Body of pancreas (tissue), 4 donors: ENCODE results near the gene TFCP2L1.

Experiments used
- POLR2A ChIP-seq, 3 donors: fragments of 450-650 bp; IDR thresholded peaks; one replicate each; pipeline ENCODE4 v1.6.1; 2016; ENCODE audit warnings: antibody characterized with exemption in 3 of 3, mild to moderate bottlenecking in 2 of 3
- TF ChIP-seq, protein P1 (sequence below), 7 experiments: fragments of 450-650 bp in 4 of 7; fragments of 200-600 bp in 3 of 7; sonication (generic) in 3 of 7; IDR thresholded peaks; one replicate each; pipeline ENCODE4 v1.5.1; 2016 to 2019; ENCODE audit warnings: antibody characterized with exemption in 7 of 7

DNA sequence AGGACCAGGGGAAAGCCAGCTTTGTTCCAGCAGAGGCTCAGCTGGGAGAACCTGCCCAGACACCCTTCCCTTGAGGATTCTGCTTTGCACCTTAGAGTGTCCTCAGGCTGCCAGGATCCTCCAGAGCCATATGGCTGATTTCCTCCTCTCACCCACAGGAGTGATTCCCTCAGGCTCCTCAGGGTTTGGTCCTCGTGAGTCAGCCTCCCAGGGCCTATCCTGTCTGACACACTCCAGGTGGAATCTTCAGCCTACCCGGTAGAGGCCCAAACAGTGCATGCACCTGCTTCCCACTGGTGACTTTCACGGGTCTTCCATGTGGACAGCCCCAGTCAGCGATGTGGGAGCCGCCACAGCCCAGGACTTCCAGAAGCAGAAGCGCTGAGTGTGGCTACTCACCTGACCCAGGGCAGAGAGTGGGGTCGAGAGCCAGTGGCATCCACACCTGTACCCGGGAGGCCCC, 73.3 kb downstream of the TFCP2L1 start:
- TF ChIP-seq, protein P1, sequence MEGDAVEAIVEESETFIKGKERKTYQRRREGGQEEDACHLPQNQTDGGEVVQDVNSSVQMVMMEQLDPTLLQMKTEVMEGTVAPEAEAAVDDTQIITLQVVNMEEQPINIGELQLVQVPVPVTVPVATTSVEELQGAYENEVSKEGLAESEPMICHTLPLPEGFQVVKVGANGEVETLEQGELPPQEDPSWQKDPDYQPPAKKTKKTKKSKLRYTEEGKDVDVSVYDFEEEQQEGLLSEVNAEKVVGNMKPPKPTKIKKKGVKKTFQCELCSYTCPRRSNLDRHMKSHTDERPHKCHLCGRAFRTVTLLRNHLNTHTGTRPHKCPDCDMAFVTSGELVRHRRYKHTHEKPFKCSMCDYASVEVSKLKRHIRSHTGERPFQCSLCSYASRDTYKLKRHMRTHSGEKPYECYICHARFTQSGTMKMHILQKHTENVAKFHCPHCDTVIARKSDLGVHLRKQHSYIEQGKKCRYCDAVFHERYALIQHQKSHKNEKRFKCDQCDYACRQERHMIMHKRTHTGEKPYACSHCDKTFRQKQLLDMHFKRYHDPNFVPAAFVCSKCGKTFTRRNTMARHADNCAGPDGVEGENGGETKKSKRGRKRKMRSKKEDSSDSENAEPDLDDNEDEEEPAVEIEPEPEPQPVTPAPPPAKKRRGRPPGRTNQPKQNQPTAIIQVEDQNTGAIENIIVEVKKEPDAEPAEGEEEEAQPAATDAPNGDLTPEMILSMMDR (IDR thresholded peaks at IDR 0.05) = no peak
- TF ChIP-seq POLR2A (IDR thresholded peaks at IDR 0.05) = no peak
